Endothelial cell (in vitro differentiated cells): ENCODE results near the gene KIRREL2. TPM values are rescaled to one million over a fixed set of nuclear protein-coding genes. Genes with fewer than 3 reads are reported as not detected.

ENCODE experiments used
- DNase-seq: peaks from one replicate; pipeline ENCODE4 v3.0.0; 2021; ENCODE audit warnings: low spot score
- H3K27ac Mint-ChIP-seq: one replicate; pipeline ENCODE4 v1.8.0; 2021; ENCODE audit warnings: mixed read lengths, inconsistent platforms; ENCODE audit not compliant: unreplicated experiment
- H3K27me3 Mint-ChIP-seq: one replicate; pipeline ENCODE4 v1.8.0; 2021; ENCODE audit warnings: mild to moderate bottlenecking, moderate library complexity, mixed read lengths, inconsistent platforms; ENCODE audit not compliant: unreplicated experiment
- H3K36me3 Mint-ChIP-seq: one replicate; pipeline ENCODE4 v1.8.0; 2021; ENCODE audit warnings: mild to moderate bottlenecking, low read depth, mixed read lengths, inconsistent platforms; ENCODE audit not compliant: unreplicated experiment
- H3K4me1 Mint-ChIP-seq: one replicate; pipeline ENCODE4 v1.8.0; 2021; ENCODE audit warnings: mild to moderate bottlenecking, mixed read lengths, inconsistent platforms; ENCODE audit not compliant: unreplicated experiment
- H3K4me3 Mint-ChIP-seq: one replicate; pipeline ENCODE4 v1.8.0; 2021; ENCODE audit warnings: mild to moderate bottlenecking, mixed read lengths, inconsistent platforms; ENCODE audit not compliant: unreplicated experiment
- H3K9me3 Mint-ChIP-seq: one replicate; pipeline ENCODE4 v1.8.0; 2021; ENCODE audit warnings: mixed read lengths, inconsistent platforms; ENCODE audit not compliant: unreplicated experiment
- total RNA-seq: library from RNA; stranded (reverse); fragmentation: NEBNext Ultra II Directional; extraction: Animal tissue kit (Norgen Biotek cat#: 25700); gene quantifications from one replicate; pipeline ENCODE4 v1.2.1, GENCODE V29; 2021; ENCODE audit not compliant: unreplicated experiment
- TF ChIP-seq, protein P1 (sequence below): fragments of 200-600 bp; sonication (generic); IDR thresholded peaks from one replicate; pipeline ENCODE4 v1.5.0; 2021; ENCODE audit warnings: antibody characterized with exemption; ENCODE audit not compliant: unreplicated experiment

The KIRREL2 gene
- total RNA-seq, 1 donor from 2014 or later = 1.8 TPM

DNA sequence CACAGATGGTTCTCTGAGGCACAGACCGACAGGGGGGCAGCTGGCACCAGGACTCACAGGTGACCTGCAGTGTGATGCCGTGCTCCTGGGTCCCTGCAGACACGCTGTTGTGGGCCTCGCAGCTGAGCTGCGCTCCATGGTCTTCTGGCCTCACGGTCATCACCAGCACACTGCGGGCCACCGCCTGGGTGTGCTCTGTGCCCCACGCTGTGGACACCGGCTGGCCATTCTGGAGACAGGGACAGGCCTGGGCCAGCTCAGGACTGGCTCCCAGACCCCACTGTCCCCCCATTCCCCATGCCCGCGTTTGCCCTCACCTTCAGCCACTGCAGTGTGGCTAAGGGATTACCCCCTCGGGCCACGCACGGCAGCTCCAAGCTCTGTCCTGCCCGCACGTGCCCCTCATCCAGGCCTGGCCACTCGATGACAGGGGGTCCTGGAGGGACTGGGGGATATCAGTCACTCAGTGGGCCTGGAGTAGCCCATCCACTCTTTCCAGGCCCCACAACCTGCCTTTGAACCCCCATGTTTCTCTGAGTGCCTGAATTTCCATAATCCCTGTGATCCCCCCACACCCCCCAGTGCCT, 7.7 kb upstream of the KIRREL2 start:
- Mint-ChIP-seq H3K4me1 (peaks cover 13% of the 10 kb centered on the region), H3K27me3 (peaks cover 21% of the 10 kb centered on the region), H3K4me3 (no peak overlapping the region), H3K9me3 (no peaks in the 10 kb centered on the region), H3K27ac (no peak overlapping the region), H3K36me3 (no peaks in the 10 kb centered on the region)
- TF ChIP-seq, protein P1, sequence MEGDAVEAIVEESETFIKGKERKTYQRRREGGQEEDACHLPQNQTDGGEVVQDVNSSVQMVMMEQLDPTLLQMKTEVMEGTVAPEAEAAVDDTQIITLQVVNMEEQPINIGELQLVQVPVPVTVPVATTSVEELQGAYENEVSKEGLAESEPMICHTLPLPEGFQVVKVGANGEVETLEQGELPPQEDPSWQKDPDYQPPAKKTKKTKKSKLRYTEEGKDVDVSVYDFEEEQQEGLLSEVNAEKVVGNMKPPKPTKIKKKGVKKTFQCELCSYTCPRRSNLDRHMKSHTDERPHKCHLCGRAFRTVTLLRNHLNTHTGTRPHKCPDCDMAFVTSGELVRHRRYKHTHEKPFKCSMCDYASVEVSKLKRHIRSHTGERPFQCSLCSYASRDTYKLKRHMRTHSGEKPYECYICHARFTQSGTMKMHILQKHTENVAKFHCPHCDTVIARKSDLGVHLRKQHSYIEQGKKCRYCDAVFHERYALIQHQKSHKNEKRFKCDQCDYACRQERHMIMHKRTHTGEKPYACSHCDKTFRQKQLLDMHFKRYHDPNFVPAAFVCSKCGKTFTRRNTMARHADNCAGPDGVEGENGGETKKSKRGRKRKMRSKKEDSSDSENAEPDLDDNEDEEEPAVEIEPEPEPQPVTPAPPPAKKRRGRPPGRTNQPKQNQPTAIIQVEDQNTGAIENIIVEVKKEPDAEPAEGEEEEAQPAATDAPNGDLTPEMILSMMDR = no peak
- no peak for DNase-seq

DNA sequence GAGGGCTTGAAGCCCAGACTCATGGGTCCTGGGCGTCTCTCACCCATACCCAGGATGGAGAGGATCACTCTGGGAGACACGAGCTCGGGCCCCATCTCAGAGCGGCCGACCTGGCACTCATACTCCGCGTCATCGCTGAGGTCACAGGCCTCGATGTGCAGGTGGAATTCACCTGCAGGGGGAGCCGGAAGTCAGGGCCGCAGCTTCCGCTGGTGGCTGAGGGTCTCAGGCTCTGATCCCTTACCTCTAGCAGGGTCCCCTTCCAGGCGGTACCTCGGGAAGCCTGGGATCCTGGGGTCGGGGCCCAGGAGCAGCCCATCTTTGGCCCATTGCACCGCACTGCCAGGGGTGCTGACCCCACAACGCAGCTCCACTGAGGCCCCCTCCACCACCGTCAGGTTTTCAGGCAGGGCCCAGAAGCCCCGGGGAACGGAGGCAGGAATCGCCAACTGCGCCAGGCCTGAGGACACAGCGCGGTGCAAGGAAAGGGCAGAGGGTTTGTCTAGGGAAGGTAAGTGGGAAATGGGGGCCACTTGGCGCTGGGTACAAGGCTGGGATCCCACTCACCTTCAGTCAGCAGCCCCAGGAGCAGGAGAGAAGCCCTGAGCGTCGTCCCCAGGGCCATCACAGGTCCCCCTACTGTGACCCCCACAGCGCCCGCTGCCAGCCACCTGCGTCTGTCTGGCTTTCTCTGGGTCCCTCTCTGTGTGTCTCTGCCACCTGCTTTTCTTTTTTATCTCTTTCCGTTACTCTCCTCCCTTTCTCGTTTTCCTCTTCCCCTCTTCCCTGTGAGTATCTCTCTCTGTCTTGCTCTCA, 5.3 kb upstream of the KIRREL2 start:
- peaks cover 12% of the 10 kb centered on the region for H3K27me3 Mint-ChIP-seq
- no peak for DNase-seq
- H3K9me3 Mint-ChIP-seq = no peaks in the 10 kb centered on the region

DNA sequence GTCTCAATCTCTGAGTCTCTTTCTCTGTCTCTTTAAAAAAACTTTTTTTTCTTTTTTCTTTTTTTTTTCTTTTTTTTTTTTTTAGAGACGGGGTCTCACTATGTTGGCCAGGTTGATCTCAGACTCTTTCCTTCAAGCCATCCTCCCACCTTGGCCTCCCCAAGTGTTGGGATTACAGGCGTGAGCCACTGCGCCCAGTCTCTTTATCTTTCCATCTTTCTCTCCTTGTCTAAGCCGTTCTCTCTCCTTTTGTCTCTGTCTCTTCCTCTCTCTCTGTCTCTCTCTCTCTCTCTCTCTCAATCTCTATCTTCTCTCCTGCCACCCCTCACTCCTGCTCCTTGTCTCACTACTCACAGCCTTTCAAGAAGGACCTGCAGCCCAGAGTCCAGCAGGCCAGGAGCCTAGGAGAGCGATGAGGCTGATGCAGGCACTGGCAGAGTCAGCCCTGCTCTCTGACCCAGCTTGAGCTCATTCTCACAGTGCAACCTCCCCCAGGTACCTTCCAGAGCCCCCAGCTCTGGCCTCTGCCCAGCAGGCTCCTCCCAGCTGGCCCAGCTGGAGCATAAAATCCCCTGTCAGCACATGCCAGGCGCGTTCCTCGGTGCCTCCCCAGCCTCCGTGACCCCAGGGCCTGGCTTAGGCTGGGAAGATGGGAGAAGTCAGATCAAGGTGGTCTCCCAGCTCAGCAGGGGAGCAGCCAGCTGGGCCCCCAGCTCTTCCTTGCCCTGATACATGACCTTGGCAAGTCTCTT, 4.5 kb upstream of the KIRREL2 start, which contains the start of gene NPHS1:
TSS of gene NPHS1 (minus strand) at position 476 of the 752 bp plus-strand sequence. CDS start 667 bp downstream, outside the sequence.
- Mint-ChIP-seq H3K9me3 (no peaks in the 10 kb centered on the region), H3K4me3 (no peak within 1 kb of the TSS), H3K27me3 (peaks cover 13% of the 10 kb centered on the region), H3K4me1 (peaks cover 4% of the 10 kb centered on the region), H3K36me3 (no peaks in the 10 kb centered on the region), H3K27ac (no peak within 1 kb of the TSS)
- TF ChIP-seq, protein P1 = no peak
- DNase-seq = no peak

More for the DNA sequence above, 5.3 kb upstream of the KIRREL2 start:
- TF ChIP-seq, protein P1 = no peak
- Mint-ChIP-seq H3K27ac (no peak overlapping the region), H3K4me3 (no peak overlapping the region), H3K4me1 (peaks cover 8% of the 10 kb centered on the region), H3K36me3 (no peaks in the 10 kb centered on the region)

DNA sequence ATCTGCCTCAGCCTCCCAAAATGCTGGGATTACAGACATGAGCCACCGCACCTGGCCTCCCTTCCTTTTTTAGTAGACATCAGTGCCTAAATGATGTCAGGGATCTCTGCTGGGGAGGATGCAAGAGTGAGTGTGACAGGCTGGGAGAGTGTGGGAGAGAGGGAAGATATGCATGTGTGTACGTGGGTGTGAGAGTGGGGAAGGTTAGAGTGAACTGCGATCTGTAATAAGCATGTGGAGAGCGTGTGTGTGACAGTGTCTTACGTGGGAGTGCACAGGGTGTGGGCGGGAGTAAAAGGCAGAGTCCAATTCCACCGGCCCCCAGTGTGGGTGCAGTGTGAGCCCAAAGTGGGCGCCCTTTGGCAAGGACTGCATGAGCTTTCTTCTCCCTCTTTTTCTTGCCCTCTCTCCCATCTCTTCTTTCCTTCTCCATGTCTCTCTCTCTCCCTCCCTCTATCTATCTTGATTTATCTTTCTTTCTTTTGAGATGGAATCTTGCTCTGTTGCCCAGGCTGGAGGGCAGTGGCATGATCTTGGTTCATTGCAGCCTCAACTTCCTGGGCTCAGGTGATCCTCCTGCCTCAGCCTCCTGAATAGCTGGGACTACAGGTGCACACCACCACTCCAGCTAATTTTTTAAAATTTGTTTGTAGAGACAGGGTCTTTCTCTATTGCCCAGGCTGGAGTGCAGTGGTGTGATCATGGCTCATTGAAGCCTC, 3.5 kb upstream of the KIRREL2 start:
- TF ChIP-seq, protein P1 = no peak
- H3K9me3 Mint-ChIP-seq = no peaks in the 10 kb centered on the region
- H3K4me3 Mint-ChIP-seq = no peak overlapping the region
- H3K36me3 Mint-ChIP-seq = no peaks in the 10 kb centered on the region
- H3K27me3 Mint-ChIP-seq = peaks cover 18% of the 10 kb centered on the region
- peaks cover 4% of the 10 kb centered on the region for H3K4me1 Mint-ChIP-seq
- DNase-seq = no peak
- no peak overlapping the region for H3K27ac Mint-ChIP-seq
